SKM-1 (cell line): ENCODE results near the gene ANO10.
"Not testable (repeated sequence)": the region's sequence is repeated elsewhere in the genome, so short reads cannot be mapped to it uniquely, and the experiment has no call there.

Experiments
- DNase-seq: peaks from one replicate; lab custom pipeline; 2025; ENCODE audit not compliant: unreplicated experiment; lab: John Stamatoyannopoulos, UW

The ANO10 gene

DNA sequence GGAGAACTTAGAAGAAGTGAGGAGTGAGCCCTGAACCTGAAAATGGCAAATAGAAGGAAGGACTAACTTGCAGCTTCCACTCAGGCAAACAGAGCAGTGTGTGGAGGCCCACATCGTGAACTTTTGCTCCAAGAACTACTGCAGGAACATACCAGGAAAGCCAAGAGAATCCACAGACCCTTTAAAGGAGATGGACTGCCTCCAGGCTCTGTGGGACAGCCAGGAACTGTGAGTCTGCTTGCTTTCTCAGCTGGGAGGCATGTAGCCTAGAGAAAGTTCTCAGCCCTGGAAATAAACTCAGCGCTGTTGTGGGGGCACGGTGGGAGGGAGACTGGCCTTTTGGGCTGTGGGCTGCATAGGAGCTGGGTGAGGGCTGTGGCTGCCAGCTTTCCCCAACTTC, 242.5 kb downstream of the ANO10 start:
- no peak for DNase-seq

DNA sequence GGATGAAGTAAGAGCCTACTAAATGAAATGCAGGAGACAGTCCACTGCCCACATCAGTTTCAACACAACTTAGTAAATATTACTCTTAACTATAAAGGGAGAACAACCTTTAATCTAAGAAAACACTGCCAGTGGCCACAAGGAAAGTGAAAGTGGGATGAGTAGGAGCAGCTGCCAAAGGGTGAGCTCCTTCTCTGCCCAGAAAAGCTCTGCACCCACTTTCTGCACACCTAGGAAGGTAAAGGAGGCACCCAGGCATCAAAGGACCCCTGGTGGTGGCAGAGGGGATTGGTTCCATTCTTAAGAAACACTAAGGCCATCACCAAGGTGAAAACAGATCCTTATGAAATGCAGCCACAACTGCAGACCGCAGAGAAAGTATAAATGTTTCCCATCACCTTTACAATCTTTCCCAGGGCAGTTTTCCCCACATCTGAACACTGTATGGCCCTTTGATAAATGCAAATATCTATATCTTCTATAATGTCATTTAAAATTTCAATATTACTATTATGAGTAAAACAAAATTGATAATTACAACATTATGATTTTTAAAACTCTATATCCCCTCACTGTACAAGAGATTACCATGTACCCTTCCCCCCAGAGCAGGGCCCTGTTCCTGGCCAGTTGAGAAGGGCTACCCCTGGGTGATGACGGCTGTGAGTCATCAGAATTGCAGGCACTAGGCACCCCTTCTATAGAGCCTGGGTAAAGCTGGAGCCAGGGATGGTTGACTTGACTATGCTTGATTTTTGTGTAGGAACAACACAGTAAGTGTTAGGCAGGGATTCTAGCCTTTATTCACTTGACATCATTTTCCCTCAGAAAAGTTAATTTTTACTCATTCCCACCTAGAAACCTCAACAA, 243.5 kb downstream of the ANO10 start:
- DNase-seq = peak; percentile 21

DNA sequence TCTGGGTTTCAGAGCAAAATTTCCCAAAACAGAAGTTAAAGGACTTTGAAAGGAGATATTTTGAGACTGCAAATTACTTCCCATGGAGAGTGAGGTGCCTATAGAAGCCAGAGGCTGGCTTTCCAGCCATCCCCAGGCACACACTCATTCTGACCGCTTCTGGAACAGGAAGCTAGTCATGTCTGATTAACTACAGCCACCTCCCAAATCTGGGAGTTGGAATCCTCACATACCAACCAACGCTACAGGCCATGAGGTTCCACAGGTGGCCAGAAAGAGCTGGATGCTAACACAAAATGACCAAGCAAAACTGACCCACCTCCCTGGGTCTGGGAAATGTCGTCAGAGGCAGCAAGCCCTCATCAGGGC, 248.3 kb downstream of the ANO10 start:
- no peak for DNase-seq

DNA sequence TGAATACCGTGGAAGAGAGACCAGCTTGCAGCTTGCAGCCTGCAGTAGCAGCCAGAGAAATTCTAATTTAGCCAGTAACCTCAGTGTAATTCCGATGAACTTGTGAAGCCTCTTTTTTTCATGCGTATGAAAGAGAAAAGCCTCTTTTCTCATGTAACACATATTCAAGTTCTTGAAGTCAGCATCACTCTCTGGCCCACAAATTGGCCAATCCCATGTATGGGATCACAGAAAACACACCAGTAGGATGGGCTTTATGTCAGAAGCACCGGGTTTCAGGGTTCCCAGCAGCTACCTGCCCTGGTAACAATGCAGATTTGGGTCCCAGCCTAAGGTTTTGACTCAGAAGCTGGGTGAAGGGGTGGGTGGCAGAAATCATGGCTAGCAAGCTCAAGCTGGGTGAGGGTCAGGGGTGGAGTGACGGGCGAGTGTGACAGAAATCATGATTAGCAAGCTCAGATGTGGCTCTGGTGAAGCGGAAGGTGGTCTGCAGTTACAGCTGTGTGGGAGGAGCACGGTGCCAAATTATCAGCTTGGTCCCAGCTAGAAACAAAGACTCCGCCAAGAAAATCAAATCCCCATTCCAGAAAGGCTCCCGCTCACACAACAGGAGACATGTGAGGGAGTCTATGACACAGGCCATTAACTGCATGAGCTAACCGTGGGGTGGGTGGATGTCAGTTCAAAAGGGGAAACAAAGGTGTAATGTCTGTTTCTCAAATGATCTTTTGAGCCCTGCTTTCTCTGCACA, 248.8 kb downstream of the ANO10 start:
- DNase-seq = no peak

DNA sequence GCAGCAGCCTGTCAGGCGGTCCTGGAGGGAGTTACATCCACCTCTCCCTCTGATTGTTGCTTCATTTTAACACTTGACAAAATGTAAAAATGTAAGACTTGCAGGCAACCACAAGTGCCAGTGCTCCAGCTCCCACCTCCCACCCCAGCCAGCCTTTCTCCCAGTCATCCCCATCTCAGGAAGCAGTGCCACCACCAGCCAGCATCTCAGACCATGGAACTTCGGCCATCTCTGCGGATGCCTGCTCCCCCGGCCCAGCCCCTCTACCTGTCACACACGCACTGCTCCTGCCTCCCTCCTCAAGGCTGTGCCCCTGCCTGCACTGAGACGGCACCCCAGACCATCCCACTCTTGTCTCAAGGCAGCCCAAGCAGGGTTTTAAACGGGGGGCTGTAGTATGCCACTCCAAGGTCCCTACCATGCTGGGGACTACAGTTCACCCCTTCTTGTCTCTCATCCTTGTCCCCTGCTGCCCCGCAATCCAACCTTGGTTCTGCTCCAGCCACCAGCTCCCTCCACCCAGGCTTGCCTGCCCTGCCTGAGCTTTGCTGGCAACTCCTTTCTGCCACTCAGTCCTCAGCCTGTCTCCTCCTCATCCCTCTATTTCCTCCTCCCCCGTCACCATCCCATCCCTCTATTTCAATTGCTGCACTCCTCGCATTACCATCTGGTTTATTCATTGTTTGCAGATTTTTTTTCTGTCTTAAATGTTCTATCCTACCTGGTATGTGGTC, 249.6 kb downstream of the ANO10 start:
- DNase-seq = no peak

DNA sequence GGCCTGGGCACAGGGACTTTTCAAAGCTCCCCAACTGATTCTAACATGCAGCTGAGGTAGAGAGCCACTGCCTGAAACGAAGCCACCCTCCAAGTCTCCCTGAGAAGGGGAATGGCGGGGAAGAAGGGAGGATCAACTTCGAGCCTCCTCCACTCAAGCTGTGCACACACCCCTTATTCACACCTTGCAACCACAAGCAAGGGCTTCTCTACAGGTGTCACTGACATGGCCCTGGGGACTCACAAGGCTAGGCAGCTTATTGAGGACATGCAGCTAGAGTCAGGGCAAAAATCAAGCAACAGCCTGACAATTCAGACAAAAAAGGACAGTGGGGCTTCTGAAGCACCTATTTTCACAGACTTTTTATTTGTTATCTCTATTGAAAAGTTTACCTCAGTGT, 250.3 kb downstream of the ANO10 start:
- DNase-seq = no peak

DNA sequence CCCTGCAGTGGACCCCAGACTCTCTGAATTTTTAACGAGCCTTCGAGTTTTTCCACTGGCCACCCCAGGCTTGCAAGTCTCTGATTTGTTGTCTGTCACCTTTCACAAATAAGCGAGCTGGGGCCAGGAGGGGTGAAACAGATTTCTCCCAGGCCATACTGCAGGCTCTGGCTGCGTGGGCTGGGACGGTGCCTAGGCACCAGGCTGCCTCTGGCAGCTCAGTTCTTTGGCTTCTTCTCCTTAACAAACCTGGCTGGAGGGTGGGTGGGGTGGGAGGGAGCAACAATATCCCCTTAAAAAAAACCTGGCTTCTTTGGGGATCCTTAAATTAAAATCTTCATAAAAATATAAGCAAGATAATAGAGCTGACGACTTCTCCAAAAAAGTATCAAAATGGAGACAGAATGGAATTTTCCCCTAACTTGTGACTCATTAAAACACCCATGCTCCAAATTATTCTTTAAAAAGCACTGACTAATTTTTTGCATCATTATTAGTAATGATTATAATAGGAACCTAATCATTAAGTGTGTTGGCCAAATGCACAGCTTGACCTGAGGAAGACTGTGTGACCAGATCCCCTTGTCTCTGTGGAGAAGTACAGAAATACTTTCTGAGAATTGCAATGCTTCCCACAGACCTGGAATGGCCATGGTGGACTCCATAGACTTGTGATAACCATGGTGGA, 251.4 kb downstream of the ANO10 start:
- DNase-seq = no peak

DNA sequence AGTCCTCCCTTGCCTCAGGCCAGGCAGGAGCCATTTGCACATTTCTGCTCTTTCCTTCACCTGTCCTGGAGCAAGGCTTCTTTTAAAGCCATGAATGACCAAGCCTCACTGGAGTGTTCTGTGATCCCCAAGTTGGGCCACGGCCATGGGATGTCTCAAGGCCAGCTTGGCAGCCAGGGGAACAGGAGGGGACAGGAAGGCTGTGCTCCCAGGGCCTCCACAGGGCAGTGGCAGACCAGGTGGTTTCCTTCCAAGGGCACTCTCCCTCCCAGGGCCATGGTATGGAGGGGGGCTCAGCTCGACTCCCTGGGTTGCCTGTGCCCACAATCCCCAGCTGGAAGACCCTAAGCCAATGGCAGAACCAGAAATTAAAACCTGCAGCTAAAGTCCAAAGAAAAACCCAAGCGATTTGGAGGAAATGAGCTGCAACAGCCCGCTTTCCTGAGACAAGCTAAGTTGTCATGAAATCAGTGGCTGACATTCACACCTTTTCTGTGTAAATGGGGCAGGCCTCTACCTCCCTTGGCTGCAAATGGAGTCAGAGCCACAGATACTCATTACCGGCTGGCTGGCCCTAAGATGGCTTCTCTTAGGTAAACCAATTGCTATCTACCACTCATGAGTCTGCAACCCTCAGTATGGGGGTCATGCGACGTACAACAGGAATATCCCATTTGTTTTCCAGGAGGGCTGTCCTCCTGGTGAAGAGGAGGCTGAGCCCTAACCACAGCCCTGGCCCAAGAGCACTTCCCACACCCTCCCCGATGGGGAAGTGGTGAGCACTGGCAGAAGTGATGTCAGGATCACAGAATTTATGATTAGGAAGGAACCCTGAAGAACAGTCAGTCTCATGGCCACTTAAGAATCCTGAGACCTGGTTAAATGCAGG, 252.2 kb downstream of the ANO10 start:
- DNase-seq = peak; percentile 50

DNA sequence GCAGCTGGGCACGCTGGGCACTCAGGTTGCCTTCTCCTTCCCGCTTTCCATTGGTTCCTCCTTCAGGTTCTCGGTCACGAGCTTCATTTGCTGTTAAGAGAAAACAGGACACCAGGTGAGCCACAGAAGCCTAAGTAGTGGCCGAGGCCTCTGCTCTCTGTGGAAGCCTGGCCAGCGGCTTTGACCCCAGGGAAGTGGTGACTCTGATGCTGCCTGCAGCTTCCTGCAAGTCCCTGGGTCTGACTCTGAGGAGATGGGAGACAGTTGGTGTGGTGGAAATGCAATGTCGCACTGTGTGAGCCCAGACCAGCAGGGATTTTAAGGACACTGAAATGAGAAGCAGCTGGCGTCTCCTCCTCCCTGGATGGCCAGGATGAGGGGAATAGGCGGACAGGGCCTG, 254.9 kb downstream of the ANO10 start:
- DNase-seq = no peak

DNA sequence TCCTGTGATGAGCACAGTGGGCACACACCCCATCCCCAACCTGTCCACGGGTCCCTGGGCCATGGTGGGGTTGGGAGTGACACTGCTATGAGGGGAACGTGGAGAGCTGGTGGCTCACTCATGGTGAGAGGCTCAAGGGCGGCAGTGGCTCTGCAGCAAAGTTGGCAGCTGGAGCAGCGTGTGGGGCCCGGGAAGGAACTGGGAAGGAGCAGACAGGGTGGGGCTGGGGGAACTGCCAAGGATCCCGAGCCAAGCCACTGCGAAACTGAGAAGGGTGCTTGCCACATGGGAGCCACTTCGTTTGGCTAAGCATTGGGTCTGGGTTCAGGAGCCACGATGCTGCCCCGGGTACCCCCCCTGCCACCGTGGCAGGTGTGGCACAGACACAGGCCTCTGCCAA, 255.3 kb downstream of the ANO10 start:
- no peak for DNase-seq

DNA sequence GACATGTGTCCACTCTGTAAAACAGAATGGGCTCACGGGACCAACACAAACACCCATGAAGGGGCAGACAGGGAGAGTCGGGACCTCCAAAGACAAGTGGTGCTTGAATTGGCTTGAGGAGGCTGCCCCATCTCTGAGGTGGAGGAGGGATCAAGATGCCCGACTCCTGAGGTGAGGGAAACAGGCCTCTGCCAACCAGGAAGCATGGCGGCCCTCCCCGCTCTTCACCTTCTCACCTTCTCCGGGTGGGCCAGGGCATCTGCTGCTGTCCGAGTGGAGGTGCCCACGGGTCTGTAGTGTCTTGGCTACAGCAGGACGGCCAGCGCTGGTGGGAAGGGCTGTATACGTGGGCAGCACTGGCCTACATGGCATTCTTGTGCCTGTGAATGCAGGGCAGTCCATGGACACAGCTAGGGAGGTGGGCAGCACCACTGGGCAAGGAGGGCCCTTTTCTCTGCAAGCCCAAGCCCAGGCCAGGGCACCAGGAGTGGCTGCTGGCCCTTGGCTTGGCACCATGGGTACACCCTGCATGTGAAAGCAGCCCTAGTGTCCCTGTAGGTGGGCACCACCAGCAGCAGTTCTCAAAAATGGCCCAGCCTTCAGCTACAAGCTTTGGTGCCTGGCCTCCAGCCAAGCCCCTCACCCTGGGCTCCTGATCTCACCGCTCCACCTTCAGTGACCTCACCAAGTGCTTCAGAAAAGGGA, 256.1 kb downstream of the ANO10 start:
- no peak for DNase-seq

DNA sequence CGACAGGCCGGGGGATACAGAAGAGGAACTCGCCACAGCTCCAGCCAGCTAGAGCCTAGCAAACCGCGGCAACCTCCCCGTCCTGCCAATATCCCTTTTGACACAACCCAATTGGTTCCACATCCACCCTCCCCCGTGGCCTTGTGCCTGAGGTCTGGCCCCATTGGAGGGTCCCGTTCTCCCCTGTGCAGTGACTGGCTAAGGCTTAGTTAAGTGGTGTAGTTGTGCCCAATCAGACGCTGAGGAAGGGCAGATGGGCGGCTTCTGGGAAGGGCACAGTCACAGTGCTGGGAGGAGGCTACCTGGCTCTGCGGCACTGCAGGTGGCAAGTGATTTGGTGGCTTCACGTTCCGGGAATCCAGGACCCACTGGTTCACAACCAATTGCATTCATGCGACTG, 256.9 kb downstream of the ANO10 start:
- no peak for DNase-seq

DNA sequence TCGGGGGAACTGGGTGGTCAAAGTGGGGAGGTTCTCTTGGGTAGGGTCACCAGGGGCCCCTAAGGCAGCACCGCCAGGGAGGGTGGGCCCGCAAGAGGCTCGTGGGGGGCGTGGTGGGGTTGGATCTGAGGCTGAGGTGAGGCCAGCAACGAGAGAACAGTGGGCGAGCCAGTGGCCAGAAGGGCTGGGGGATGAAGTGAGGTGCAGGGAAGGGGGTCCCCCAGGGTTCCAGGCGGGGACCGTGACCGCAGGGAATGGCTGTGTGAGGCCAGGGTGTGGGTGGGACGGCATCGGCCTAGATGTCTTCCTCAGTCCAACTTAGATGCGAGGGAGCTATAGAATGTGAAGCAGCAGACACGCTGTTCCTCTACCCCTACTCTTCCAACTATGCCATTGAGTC, 257.3 kb downstream of the ANO10 start:
- DNase-seq = no peak

DNA sequence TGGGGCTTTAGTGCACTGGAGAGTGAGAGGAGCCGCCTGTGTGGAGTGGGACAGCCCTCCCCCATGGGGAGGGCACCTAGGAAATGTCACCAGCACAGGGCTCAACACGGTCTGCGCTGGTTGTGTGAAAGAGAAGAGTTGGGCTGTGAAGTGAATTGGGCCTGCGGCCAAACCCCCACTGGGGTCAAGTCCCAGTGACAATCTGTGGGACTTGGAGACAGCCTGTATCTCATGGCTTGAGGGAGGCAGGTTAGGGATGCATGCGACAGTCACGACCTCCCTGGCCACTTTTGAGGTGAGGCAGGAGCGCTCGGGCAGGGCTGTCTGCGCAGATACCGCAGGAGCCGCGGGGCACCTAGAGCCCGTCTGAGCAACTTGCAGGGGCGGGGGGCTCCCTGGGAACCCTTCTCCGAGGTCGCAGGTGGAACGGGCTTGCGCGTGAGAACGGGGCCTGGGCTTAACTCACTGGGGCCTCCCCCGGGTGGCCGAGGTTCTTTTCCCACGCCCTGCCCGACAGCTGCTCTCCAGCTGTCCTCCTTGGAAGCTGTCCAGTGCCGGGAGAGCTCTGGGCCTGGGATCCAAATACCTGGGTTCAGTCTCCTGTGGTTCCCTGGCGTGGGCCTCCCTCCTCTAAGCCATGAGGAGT, 258.1 kb downstream of the ANO10 start:
- no peak for DNase-seq

DNA sequence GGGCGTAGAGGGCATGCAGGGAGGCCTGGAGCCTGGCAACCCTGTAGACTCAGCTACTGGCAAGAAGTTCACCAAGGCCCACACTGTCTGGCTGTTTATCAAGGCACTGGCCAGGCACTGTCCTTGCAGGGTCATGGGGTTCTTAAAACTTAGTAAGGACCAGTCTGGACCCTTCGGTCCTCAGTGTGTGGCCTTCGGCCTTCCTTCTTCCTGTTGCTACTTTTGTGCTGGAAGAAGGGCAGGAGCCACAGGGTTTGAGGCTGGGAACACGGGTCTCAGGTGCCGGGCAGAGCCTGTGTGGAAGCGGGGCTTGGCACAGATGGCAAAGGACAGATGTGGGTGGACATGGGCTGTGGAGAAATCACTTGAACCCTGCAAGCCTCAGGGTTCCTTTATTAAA, 258.9 kb downstream of the ANO10 start:
- no peak for DNase-seq

DNA sequence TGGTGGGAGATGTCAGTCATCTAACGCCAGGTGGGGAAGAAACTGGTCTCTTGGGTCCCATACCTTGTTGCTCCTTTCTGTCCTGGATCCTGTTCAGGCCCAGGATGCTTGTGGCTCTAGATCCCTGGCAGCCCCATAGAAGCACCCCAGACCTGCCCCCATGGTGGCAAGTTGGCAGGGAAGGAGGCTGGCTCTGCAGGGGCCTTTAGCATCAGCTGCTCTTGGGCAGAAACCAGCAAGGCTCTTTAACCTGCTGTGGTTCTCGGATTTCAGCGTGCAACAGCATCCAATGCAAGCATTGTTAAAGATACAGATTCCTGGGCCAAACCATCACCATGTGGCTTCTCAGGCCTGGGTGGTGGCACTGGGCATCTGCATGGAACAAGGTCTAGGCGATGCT, 259.6 kb downstream of the ANO10 start:
- DNase-seq = no peak

DNA sequence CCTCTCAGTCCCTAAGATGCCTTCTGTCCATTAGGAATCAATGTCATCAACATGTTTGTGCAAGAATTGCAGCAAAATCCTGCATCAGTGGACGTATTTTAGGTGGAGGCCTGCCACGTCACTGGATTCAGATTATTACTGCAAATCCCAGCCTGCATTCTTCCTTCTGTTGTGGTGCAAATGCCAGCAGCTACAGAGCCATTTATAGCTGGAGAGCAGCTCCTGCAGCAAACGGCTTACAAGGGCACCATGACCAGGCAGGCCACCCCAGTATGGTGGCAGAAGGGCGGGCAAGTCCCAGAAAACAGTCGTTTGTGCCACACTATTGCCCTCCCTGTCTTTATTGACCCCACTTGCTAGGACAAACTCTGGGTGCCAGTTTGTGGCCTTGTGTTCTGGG, 260.7 kb downstream of the ANO10 start:
- no peak for DNase-seq

DNA sequence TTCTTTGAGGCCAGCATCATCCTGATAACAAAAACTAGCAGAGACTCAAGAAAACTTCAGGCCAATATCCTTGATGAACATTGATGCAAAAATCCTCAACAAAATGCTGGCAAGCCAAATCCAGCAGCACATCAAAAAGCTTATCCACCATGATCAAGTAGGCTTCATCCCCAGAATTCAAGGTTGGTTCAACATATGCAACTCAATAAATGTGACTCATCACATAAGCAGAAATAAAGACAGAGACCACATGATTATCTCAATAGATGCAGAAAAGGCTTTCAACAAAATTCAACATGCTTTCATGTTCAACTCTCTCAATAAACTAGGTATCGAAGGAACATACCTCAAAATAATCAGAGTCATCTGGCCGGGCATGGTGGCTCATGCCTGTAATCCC, 265.8 kb downstream of the ANO10 start:
- DNase-seq = not testable (repeated sequence)
